Trophoblast cell (in vitro differentiated cells and primary cell): ENCODE results near the gene SLC4A3.
A peak's percentile ranks its signal among the peaks of the same experiment; 100 is the strongest.

Experiments used
- DNase-seq, 2 donors: peaks; one replicate each; pipeline ENCODE4 v3.0.0-alpha.2; 2016
- H2AFZ ChIP-seq: 2 replicates; pipeline ENCODE4 v1.6.1; 2013; ENCODE audit warnings: low read length, moderate library complexity, mild to moderate bottlenecking; ENCODE audit not compliant: insufficient read depth, poor library complexity
- H2AK5ac ChIP-seq: 2 replicates; pipeline ENCODE4 v1.6.1; 2013; ENCODE audit warnings: mild to moderate bottlenecking, low read length
- H2BK120ac ChIP-seq: 2 replicates; pipeline ENCODE4 v1.6.1; 2013; ENCODE audit warnings: low read length, mild to moderate bottlenecking, moderate library complexity; ENCODE audit not compliant: insufficient read depth, poor library complexity
- H2BK12ac ChIP-seq: 2 replicates; pipeline ENCODE4 v1.6.1; 2013; ENCODE audit warnings: mild to moderate bottlenecking, low read length, moderate library complexity
- H2BK5ac ChIP-seq: 2 replicates; pipeline ENCODE4 v1.6.1; 2013; ENCODE audit warnings: low read length, low read depth, moderate library complexity, mild to moderate bottlenecking; ENCODE audit not compliant: poor library complexity
- H3K14ac ChIP-seq: 2 replicates; pipeline ENCODE4 v1.6.1; 2013; ENCODE audit warnings: mild to moderate bottlenecking, low read length
- H3K18ac ChIP-seq: 2 replicates; pipeline ENCODE4 v1.6.1; 2013; ENCODE audit warnings: mild to moderate bottlenecking, low read length
- H3K23ac ChIP-seq: 2 replicates; pipeline ENCODE4 v1.6.1; 2013; ENCODE audit warnings: low read length
- H3K27ac ChIP-seq: 2 replicates; pipeline ENCODE4 v1.5.1; 2013; ENCODE audit warnings: low read depth, mild to moderate bottlenecking, inconsistent platforms, low read length, moderate library complexity
- H3K27me3 ChIP-seq: 2 replicates; pipeline ENCODE4 v1.6.1; 2013; ENCODE audit warnings: inconsistent platforms, mild to moderate bottlenecking, low read length, moderate library complexity; ENCODE audit not compliant: insufficient read depth
- H3K36me3 ChIP-seq, 2 experiments: 1 replicate in 1 of 2; 2 replicates in 1 of 2; pipeline ENCODE4 v1.6.1; 2013; ENCODE audit warnings: low read length in 2 of 2, mild to moderate bottlenecking in 2 of 2, moderate library complexity in 1 of 2; ENCODE audit not compliant: insufficient read depth in 2 of 2, control insufficient read depth in 1 of 2
- H3K4ac ChIP-seq: 2 replicates; pipeline ENCODE4 v1.6.1; 2013; ENCODE audit warnings: low read depth, mild to moderate bottlenecking, low read length, moderate library complexity
- H3K4me1 ChIP-seq, 2 experiments: 1 replicate in 1 of 2; 2 replicates in 1 of 2; pipeline ENCODE4 v1.6.1; 2013; ENCODE audit warnings: low read length in 2 of 2, mild to moderate bottlenecking in 2 of 2, moderate library complexity in 1 of 2; ENCODE audit not compliant: insufficient read depth in 2 of 2, control insufficient read depth in 1 of 2
- H3K4me2 ChIP-seq: 2 replicates; pipeline ENCODE4 v1.6.1; 2013; ENCODE audit warnings: inconsistent platforms, mild to moderate bottlenecking, low read length, moderate library complexity
- H3K4me3 ChIP-seq: 2 replicates; pipeline ENCODE4 v1.5.1; 2013; ENCODE audit warnings: mild to moderate bottlenecking, low read depth, low read length, inconsistent platforms
- H3K79me1 ChIP-seq: one replicate; pipeline ENCODE4 v1.6.1; 2013; ENCODE audit warnings: low read length
- H3K79me2 ChIP-seq: 2 replicates; pipeline ENCODE4 v1.6.1; 2013; ENCODE audit warnings: low read length, mild to moderate bottlenecking; ENCODE audit not compliant: control insufficient read depth, insufficient read depth, poor library complexity
- H3K9ac ChIP-seq: 2 replicates; pipeline ENCODE4 v1.6.1; 2013; ENCODE audit warnings: mild to moderate bottlenecking, low read length
- H3K9me3 ChIP-seq: 2 replicates; pipeline ENCODE4 v1.6.1; 2013; ENCODE audit warnings: low read depth, mild to moderate bottlenecking, control low read depth, inconsistent platforms, low read length; ENCODE audit not compliant: insufficient read depth
- H4K12ac ChIP-seq: 2 replicates; pipeline ENCODE4 v1.6.1; 2013; ENCODE audit warnings: low read depth, mild to moderate bottlenecking, low read length, moderate library complexity
- H4K8ac ChIP-seq: 2 replicates; pipeline ENCODE4 v1.6.1; 2013; ENCODE audit warnings: low read depth, mild to moderate bottlenecking, low read length, moderate library complexity
- H4K91ac ChIP-seq: one replicate; pipeline ENCODE4 v1.6.1; 2013; ENCODE audit warnings: low read depth, mild to moderate bottlenecking, low read length, moderate library complexity
- WGBS: extraction: QIAGEN DNeasy Blood & Tissue Kit; methylation state at CpG from one replicate; pipeline ENCODE4 v1.1.7; 2013; ENCODE audit warnings: missing lambda C conversion rate; ENCODE audit not compliant: insufficient read length, insufficient coverage; ENCODE audit errors: extremely low coverage; 5-methylcytosine and 5-hydroxymethylcytosine counted together

SLC4A3 gene

DNA sequence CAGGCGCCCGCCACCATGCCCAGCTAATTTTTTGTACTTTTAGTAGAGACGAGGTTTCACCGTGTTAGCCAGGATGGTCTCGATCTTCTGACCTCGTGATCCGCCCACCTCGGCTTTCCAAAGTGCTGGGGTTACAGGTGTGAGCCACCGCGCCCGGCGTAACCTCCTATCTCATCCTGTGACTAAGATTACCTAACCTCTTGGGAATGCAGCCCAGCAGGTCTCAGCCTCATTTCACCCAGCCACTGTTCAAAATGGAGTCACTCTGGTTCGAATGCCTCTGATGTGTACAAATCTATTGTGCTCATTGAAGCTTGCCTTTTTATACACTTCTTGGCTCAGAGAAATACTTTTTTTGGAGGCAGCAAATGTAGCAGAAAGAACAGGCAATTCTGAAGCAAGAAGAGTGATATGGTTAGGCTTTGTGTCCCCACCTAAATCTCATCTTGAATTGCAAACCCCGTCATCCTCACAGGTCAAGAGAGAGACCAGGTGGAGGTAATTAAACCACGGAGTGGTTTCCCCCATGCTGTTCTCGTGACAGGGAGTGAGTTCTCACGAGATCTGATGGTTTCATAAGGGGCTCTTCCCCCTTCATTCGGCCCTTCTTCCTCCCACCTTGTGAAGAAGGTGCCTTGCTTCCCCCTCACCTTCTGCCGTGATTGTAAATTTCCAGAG, 60.6 kb downstream of the SLC4A3 start:
- H3K27ac ChIP-seq = peak overlapping the region; percentile 65
- H3K9ac ChIP-seq = no peak overlapping the region
- peaks cover 41% of the 10 kb centered on the region for H3K79me1 ChIP-seq
- peaks cover 4% of the 10 kb centered on the region for H3K79me2 ChIP-seq
- no peak overlapping the region for H4K12ac ChIP-seq
- H3K14ac ChIP-seq = peak overlapping the region; percentile 52
- no peak overlapping the region for H3K4me3 ChIP-seq
- peak overlapping the region; percentile 42 for H2AK5ac ChIP-seq
- no peaks in the 10 kb centered on the region for H3K27me3 ChIP-seq
- peak overlapping the region; percentile 85 for H2BK120ac ChIP-seq
- H2AFZ ChIP-seq = no peak overlapping the region
- peak overlapping the region; percentile 85 for H2BK5ac ChIP-seq
- H3K9me3 ChIP-seq = no peaks in the 10 kb centered on the region
- H3K4me2 ChIP-seq = no peak overlapping the region
- no peaks in the 10 kb centered on the region for H3K36me3 ChIP-seq
- H4K91ac ChIP-seq = peak overlapping the region; percentile 87
- DNase-seq = peak; percentile 92 to 94
- H3K18ac ChIP-seq = peak overlapping the region; percentile 10
- peak overlapping the region; percentile 78 for H2BK12ac ChIP-seq
- H4K8ac ChIP-seq = peak overlapping the region; percentile 55
- H3K4me1 ChIP-seq = peaks cover 22 to 23% of the 10 kb centered on the region in 2 experiments
- peak overlapping the region; percentile 11 for H3K4ac ChIP-seq
- H3K23ac ChIP-seq = no peak overlapping the region
- no CpG with 5 or more reads among the region's 19 CpGs for WGBS

DNA sequence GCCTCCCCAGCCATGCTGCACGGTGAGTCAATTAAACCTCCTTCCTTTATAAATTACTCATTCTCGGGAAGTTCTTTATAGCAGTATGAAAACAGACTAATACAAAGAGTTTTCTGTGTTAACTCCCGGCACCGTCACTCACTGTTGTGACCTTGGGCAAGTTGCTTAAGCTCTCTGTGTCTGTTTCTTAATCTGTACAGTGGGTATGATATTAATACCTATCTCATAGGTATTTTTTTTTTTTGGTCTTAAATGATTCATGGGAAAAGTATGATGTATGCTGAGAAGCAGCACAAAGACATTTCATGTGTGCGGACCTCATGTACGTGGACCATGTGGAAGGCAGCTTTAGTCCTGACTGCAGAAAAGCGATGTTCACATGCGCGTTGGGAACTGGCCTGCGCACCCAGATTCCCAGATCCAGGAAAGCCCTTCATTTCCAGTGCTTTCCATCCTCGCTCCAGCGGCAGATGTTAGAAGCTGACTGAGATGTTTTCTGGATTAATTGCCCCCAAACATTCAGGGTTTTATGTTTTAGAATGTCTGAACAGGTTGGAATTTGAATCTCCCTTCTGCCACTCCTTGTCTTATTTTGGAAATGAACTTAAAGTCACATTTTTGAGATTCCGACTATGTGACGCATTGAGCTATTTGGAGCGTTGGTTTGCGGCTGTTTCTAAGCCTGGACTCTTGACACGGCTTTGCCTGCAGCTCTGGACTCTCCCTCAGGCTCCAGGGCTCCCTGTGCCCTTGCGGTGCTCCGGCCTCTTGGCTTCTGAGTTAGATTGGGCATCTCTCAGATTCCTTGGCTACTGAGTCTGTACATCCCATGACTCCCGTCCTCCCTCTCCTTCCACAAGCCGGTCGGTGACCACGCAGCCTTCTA, 61.4 kb downstream of the SLC4A3 start:
- no peak overlapping the region for H3K4me3 ChIP-seq
- H3K14ac ChIP-seq = peak overlapping the region; percentile 71
- peak overlapping the region; percentile 26 for H2AFZ ChIP-seq
- H3K27me3 ChIP-seq = no peaks in the 10 kb centered on the region
- peak overlapping the region; percentile 65 for H4K8ac ChIP-seq
- peak overlapping the region; percentile 58 for H2AK5ac ChIP-seq
- H3K36me3 ChIP-seq = no peaks in the 10 kb centered on the region
- H3K9me3 ChIP-seq = no peaks in the 10 kb centered on the region
- H3K79me1 ChIP-seq = peaks cover 41% of the 10 kb centered on the region
- peak overlapping the region; percentile 98 for H2BK12ac ChIP-seq
- peak overlapping the region; percentile 30 for H3K4me2 ChIP-seq
- H4K91ac ChIP-seq = peak overlapping the region; percentile 88
- H3K4me1 ChIP-seq = peaks cover 22 to 23% of the 10 kb centered on the region in 2 experiments
- no peak overlapping the region for H3K23ac ChIP-seq
- peak overlapping the region; percentile 89 for H2BK5ac ChIP-seq
- WGBS = no CpG with 5 or more reads among the region's 23 CpGs
- no peak overlapping the region for H3K9ac ChIP-seq
- H3K4ac ChIP-seq = peak overlapping the region; percentile 46
- peak; percentile 97 to 98 for DNase-seq
- peaks cover 4% of the 10 kb centered on the region for H3K79me2 ChIP-seq
- H3K18ac ChIP-seq = peak overlapping the region; percentile 83
- peak overlapping the region; percentile 94 for H2BK120ac ChIP-seq
- no peak overlapping the region for H4K12ac ChIP-seq
- H3K27ac ChIP-seq = peak overlapping the region; percentile 87

- peak; percentile 53 to 80 for DNase-seq
- peaks cover 18% of the 10 kb centered on the region in 2 experiments for H3K4me1 ChIP-seq
- H3K4me3 ChIP-seq = no peak overlapping the region
- H4K12ac ChIP-seq = no peak overlapping the region
- no peak overlapping the region for H3K4me2 ChIP-seq
- no peak overlapping the region for H3K9ac ChIP-seq
- peak overlapping the region; percentile 37 for H2BK5ac ChIP-seq
- no peaks in the 10 kb centered on the region for H3K27me3 ChIP-seq
- H3K79me2 ChIP-seq = peaks cover 2% of the 10 kb centered on the region
- no peaks in the 10 kb centered on the region for H3K9me3 ChIP-seq
- peak overlapping the region; percentile 42 for H2BK12ac ChIP-seq
- no peak overlapping the region for H2AK5ac ChIP-seq
- no peak overlapping the region for H3K23ac ChIP-seq
- H2BK120ac ChIP-seq = no peak overlapping the region
- peak overlapping the region; percentile 89 for H4K91ac ChIP-seq
- peak overlapping the region; percentile 71 for H4K8ac ChIP-seq
- H2AFZ ChIP-seq = peak overlapping the region; percentile 67
- H3K79me1 ChIP-seq = peaks cover 37% of the 10 kb centered on the region
- no peak overlapping the region for H3K27ac ChIP-seq
- H3K18ac ChIP-seq = no peak overlapping the region
- no peak overlapping the region for H3K4ac ChIP-seq
- H3K36me3 ChIP-seq = no peaks in the 10 kb centered on the region
- no CpG with 5 or more reads among the region's 17 CpGs for WGBS
- H3K14ac ChIP-seq = no peak overlapping the region
These were observed 62.5 kb downstream of the SLC4A3 start for GRCh38 chr2:219689676-219690628.

- H2AK5ac ChIP-seq = no peak overlapping the region
- H3K23ac ChIP-seq = no peak overlapping the region
- H3K79me1 ChIP-seq = peaks cover 25% of the 10 kb centered on the region
- peaks cover 2% of the 10 kb centered on the region for H3K79me2 ChIP-seq
- no peak overlapping the region for H3K14ac ChIP-seq
- WGBS = no CpG with 5 or more reads among the region's 10 CpGs
- no peak overlapping the region for H2AFZ ChIP-seq
- no peak overlapping the region for H4K8ac ChIP-seq
- H3K36me3 ChIP-seq = no peaks in the 10 kb centered on the region
- DNase-seq = no peak
- H3K18ac ChIP-seq = no peak overlapping the region
- H3K27me3 ChIP-seq = no peaks in the 10 kb centered on the region
- no peak overlapping the region for H3K4me2 ChIP-seq
- peak overlapping the region; percentile 31 for H2BK120ac ChIP-seq
- H3K4me3 ChIP-seq = no peak overlapping the region
- no peak overlapping the region for H3K27ac ChIP-seq
- H3K9ac ChIP-seq = no peak overlapping the region
- no peak overlapping the region for H4K12ac ChIP-seq
- no peak overlapping the region for H2BK5ac ChIP-seq
- no peak overlapping the region for H4K91ac ChIP-seq
- no peak overlapping the region for H2BK12ac ChIP-seq
- H3K9me3 ChIP-seq = no peaks in the 10 kb centered on the region
- H3K4me1 ChIP-seq = peaks cover 14 to 16% of the 10 kb centered on the region in 2 experiments
- H3K4ac ChIP-seq = no peak overlapping the region
These were observed 64.1 kb downstream of the SLC4A3 start for GRCh38 chr2:219691571-219691970.
